Measurements from ENCODE around the gene LALBA.
"Not testable (repeated sequence)": the region's sequence is repeated elsewhere in the genome, so short reads cannot be mapped to it uniquely, and the experiment has no call there.

The LALBA gene

DNA sequence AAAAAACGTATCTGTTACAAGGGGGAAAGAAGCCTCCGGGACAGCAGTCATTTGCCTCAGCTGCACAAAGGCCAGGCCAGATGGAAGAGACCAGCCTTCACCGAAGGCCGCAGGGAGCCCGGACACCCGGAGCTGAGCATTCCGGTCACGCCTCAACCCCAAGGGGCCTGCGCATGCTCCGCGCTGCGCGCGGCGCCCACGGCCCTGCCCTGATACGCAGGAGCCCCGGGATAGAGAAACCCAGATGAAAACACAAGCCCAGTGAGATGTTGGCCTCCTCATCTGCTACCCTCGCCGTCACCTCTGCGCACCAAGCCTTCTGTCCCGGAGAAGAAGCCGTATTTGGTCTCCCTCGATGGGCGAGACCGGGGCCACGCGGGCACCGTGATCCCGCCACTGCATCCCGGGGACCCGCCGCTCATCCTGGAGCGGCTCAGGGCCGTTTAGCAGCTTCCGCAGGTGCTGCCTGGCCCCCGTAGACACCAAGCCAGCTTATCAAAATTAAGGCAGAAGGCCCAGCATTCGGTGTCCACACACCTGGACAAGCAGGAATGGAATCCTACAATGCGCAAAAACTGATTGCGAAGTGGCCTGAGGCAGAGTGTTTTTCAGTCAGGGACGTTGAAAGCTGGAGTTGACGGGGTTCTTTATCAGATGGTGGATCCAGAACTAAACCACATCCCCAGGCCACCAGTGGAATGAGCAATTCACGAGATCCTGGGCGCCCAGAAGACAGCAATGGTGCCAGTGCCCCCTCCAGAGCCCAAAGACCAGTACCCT lies 41.8 kb downstream of the LALBA start:
- no peak for DNase-seq (ENCODE audit: low spot score)

DNA sequence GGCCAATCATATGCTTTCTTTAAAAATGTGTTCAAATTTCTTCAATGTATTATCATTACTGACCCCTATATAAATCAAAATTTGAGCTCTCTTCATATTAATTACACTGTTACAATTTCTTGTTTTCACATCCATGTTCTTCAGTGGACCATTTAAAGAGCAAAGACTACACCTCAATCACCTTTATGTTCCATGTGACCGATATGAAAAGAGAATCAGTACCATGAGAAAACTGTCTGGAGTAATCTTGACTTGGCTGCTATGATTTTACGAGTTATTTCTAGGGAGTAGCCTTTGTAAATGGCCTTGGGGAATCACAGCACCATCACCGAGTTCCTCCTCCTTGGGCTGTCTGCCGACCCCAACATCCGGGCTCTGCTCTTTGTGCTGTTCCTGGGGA lies 44.5 kb downstream of the LALBA start, which contains the start of gene OR8S1:
TSS of gene OR8S1 (plus strand) at position 301 of the 400 bp plus-strand sequence. CDS start at position 301, 0 bp downstream.
- no peak for DNase-seq (ENCODE audit: low spot score)

DNA sequence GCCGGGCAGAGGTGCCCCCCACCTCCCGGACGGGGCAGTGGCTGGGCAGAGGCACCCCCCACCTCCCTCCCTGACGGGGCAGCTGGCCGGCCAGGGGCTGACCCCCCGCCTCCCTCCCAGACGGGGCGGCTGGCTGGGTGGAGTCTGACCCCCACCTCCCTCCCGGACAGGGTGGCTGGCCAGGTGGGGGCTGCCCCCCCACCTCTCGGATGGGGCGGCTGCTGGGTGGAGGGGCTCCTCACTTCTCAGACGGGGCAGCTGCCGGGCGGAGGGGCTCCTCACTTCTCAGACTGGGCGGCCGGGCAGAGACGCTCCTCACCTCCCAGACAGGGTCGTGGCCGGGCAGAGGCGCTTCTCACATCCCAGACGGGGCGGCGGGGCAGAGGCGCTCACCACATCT lies 49.5 kb downstream of the LALBA start:
- not testable (repeated sequence) for DNase-seq (ENCODE audit: low spot score)
